ENCODE data around the gene DSN1. TPM values are rescaled to one million over a fixed set of nuclear protein-coding genes. Genes with fewer than 3 reads are reported as not detected.

DSN1 gene
- total and polyA plus RNA-seq, 9 donors: 7.6 to 14.5 (median 10.6) TPM

DNA sequence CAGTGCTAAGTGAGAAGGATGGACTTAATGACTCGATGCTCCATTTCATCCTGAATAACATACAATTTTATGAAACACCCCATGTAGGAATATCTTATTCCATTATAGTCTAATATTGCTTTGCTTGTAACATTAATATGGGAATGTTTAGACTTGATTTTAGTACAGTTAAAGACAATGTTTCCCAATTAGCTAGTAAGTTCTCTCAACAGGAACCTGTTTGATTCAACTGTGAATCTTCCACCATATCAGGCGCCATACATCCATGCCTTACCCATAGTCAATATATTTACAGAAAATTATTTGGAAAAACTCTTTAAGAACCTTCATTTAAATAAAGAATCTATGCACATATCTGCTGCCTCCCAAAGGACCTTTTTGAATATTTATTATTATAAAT lies 31.0 kb downstream of the DSN1 start:
- H3K9me3 ChIP-seq (replicated peaks; ENCODE audit: control insufficient read depth, low read depth, low read length): no peaks in the 10 kb centered on the region
- no peak overlapping the region for H3K27ac ChIP-seq (ENCODE audit: low read length)
- no CpG with 5 or more reads among the region's 2 CpGs for WGBS (ENCODE audit: insufficient coverage)
- H3K4me3 ChIP-seq (ENCODE audit: low read length): no peak overlapping the region
- H3K36me3 ChIP-seq (ENCODE audit: control insufficient read depth, insufficient read depth, low read length): no peaks in the 10 kb centered on the region
- H3K4me1 ChIP-seq (ENCODE audit: control insufficient read depth, insufficient read depth, low read length): peaks cover 17% of the 10 kb centered on the region
- H3K27me3 ChIP-seq (ENCODE audit: control insufficient read depth, insufficient read depth, low read length): no peaks in the 10 kb centered on the region
- DNase-seq: no peak

DNA sequence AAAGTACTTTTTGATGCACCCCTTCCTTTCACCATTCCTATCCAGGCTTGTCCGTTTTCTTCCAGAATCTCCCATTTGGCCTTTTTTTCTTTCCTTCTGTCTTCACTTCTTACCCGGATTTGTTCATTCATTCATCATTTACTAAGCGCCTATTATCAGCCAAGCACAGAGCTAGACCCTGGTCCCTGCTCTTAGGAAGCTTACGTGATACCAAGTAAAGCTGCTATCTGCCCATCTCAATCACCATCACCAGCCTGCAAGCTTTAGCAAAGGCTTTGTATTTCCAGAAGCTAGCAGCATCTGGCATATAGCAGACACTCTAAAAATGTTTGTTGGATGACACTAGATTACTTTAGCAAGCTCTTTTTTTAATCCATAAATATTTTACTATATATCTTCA lies 32.5 kb downstream of the DSN1 start:
- WGBS (ENCODE audit: insufficient coverage): 68% methylated on average over 3 of the region's 4 CpGs
- no peak for DNase-seq
- H3K27me3 ChIP-seq (ENCODE audit: control insufficient read depth, insufficient read depth, low read length): no peaks in the 10 kb centered on the region
- H3K36me3 ChIP-seq (ENCODE audit: control insufficient read depth, insufficient read depth, low read length): no peaks in the 10 kb centered on the region
- no peak overlapping the region for H3K27ac ChIP-seq (ENCODE audit: low read length)
- H3K4me1 ChIP-seq (ENCODE audit: control insufficient read depth, insufficient read depth, low read length): peaks cover 13% of the 10 kb centered on the region
- no peak overlapping the region for H3K4me3 ChIP-seq (ENCODE audit: low read length)
- H3K9me3 ChIP-seq (replicated peaks; ENCODE audit: control insufficient read depth, low read depth, low read length): no peaks in the 10 kb centered on the region

DNA sequence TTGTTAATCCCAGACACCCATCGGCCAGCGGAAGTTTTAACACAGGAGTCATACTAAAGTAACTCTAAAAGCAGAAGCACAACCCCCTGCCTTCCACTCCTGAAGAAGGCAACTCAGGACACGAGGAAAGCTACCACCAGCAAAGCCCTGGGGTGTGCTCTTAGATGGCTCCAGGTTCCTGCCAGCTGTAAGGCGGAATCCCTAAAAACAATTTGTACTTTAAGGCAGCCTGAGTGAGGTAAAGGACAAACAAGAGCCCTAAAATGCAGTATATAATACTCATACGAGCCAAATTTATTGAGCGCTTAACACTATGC lies 36.4 kb downstream of the DSN1 start:
- Histone ChIP-seq H3K4me3 (ENCODE audit: low read length) (no peak overlapping the region), H3K4me1 (ENCODE audit: control insufficient read depth, insufficient read depth, low read length) (peaks cover 2% of the 10 kb centered on the region), H3K27me3 (ENCODE audit: control insufficient read depth, insufficient read depth, low read length) (no peaks in the 10 kb centered on the region), H3K27ac (ENCODE audit: low read length) (no peak overlapping the region), H3K9me3 (replicated peaks; ENCODE audit: control insufficient read depth, low read depth, low read length) (no peaks in the 10 kb centered on the region), H3K36me3 (ENCODE audit: control insufficient read depth, insufficient read depth, low read length) (no peaks in the 10 kb centered on the region)
- 62% methylated on average over 3 of the region's 6 CpGs for WGBS (ENCODE audit: insufficient coverage)
- no peak for DNase-seq

DNA sequence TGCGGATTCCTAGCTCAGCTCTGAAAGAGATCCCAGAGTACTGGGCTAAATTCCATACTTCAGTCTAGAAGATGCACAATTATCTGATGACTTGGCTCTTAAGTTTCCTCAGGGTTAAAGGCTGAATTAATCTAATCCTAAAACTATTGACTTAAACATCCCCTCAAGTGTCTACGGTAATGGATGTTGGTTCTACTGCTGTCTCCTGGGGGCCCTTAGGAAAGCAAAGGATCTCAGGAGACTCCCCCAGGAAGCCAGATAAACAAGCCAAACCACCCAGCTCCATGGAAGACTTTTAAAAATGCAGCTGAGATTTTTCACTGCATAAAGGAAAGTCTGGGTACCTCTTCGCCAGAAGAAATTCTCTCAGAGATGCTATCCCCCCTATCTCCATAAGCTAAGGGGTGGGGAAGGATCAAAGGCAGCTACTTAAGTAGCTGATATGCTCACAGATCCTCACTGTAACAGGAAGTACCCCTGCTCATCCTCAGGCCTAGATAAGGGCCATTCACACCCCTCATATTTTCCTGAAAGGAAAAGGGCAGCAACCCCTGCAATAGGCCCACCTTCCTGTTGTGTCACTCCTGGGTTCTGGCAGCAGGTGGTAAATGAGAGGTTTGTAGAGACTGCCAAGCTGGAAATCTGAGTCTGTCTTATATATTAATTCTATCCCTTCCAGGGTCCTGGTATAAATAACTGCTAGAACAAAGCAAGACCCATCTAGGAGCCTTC lies 36.9 kb downstream of the DSN1 start:
- H3K27me3 ChIP-seq (ENCODE audit: control insufficient read depth, insufficient read depth, low read length): no peaks in the 10 kb centered on the region
- no peaks in the 10 kb centered on the region for H3K9me3 ChIP-seq (replicated peaks; ENCODE audit: control insufficient read depth, low read depth, low read length)
- H3K4me1 ChIP-seq (ENCODE audit: control insufficient read depth, insufficient read depth, low read length): peaks cover 2% of the 10 kb centered on the region
- no peak overlapping the region for H3K27ac ChIP-seq (ENCODE audit: low read length)
- H3K36me3 ChIP-seq (ENCODE audit: control insufficient read depth, insufficient read depth, low read length): no peaks in the 10 kb centered on the region
- 80% methylated on average over 1 of the region's 3 CpGs for WGBS (ENCODE audit: insufficient coverage)
- no peak overlapping the region for H3K4me3 ChIP-seq (ENCODE audit: low read length)
- DNase-seq: no peak

DNA sequence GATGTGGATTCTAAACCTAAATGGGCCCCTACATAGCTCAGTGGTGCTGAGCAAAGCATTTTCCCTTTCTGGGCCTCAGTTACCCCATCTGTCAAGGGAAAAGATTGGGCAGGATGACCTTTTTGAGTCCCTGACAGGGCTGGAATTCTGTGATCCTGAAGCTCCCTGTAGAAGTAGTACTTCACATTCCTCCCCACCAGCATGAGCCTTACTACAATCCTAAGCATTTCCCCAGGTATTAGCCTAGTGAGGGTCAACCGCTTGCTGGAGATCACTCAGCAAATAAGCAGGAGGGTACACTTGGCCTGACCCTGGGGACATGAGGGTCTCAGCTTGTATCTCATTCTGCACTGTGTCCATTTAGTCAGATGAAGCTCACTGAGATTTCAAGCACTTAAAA lies 41.1 kb downstream of the DSN1 start:
- Histone ChIP-seq H3K27ac (ENCODE audit: low read length) (no peak overlapping the region), H3K36me3 (ENCODE audit: control insufficient read depth, insufficient read depth, low read length) (no peaks in the 10 kb centered on the region), H3K9me3 (replicated peaks; ENCODE audit: control insufficient read depth, low read depth, low read length) (no peaks in the 10 kb centered on the region), H3K4me1 (ENCODE audit: control insufficient read depth, insufficient read depth, low read length) (peaks cover 2% of the 10 kb centered on the region), H3K4me3 (ENCODE audit: low read length) (no peak overlapping the region), H3K27me3 (ENCODE audit: control insufficient read depth, insufficient read depth, low read length) (no peaks in the 10 kb centered on the region)
- no peak for DNase-seq
- 100% methylated on average over 1 of the region's 1 CpG for WGBS (ENCODE audit: insufficient coverage)

DNA sequence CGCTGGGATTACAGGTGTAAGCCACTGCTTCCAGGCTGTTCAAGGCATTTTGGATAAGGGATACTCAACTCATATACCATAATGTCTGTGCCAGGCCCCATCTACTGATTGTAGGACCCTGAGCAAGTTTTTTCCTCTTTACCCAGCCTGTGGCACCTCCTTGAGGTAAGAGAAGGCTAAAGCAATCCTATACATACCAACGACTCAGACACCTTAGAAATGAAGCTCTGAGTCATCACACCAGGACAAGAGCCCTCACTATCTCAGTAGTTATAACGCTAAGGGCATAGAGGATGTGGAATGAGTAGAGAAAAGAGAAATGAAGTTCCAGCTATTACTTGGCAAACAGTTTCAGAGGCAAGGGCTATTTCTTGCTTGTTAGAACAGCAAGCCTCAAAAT lies 44.6 kb downstream of the DSN1 start:
- Histone ChIP-seq H3K36me3 (ENCODE audit: control insufficient read depth, insufficient read depth, low read length) (no peaks in the 10 kb centered on the region), H3K9me3 (replicated peaks; ENCODE audit: control insufficient read depth, low read depth, low read length) (no peaks in the 10 kb centered on the region), H3K4me1 (ENCODE audit: control insufficient read depth, insufficient read depth, low read length) (no peaks in the 10 kb centered on the region), H3K27ac (ENCODE audit: low read length) (no peak overlapping the region), H3K4me3 (ENCODE audit: low read length) (no peak overlapping the region), H3K27me3 (ENCODE audit: control insufficient read depth, insufficient read depth, low read length) (no peaks in the 10 kb centered on the region)
- WGBS (ENCODE audit: insufficient coverage): no CpG with 5 or more reads among the region's 3 CpGs
- no peak for DNase-seq

DNA sequence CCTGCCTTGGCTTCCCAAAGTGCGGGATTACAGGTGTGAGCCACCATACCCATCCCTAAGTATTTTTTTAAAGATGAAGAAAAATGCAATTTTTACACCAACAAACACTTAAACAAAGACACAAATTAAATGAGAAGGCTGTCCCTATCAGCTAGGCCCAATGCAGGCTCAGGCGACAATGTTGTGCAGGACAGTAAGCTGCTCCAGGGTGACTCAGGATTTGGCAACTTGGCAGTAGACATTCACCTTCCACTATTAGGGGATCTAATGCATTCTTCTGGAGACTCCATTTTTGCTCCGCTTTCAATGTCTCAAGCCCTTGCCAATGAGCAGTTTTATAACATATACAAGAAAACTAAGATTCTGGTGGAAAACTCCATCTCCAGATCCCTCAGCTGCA lies 47.4 kb downstream of the DSN1 start:
- 78% methylated on average over 1 of the region's 3 CpGs for WGBS (ENCODE audit: insufficient coverage)
- H3K36me3 ChIP-seq (ENCODE audit: control insufficient read depth, insufficient read depth, low read length): no peaks in the 10 kb centered on the region
- no peaks in the 10 kb centered on the region for H3K27me3 ChIP-seq (ENCODE audit: control insufficient read depth, insufficient read depth, low read length)
- no peaks in the 10 kb centered on the region for H3K4me1 ChIP-seq (ENCODE audit: control insufficient read depth, insufficient read depth, low read length)
- H3K27ac ChIP-seq (ENCODE audit: low read length): no peak overlapping the region
- H3K9me3 ChIP-seq (replicated peaks; ENCODE audit: control insufficient read depth, low read depth, low read length): no peaks in the 10 kb centered on the region
- DNase-seq: no peak
- no peak overlapping the region for H3K4me3 ChIP-seq (ENCODE audit: low read length)

DNA sequence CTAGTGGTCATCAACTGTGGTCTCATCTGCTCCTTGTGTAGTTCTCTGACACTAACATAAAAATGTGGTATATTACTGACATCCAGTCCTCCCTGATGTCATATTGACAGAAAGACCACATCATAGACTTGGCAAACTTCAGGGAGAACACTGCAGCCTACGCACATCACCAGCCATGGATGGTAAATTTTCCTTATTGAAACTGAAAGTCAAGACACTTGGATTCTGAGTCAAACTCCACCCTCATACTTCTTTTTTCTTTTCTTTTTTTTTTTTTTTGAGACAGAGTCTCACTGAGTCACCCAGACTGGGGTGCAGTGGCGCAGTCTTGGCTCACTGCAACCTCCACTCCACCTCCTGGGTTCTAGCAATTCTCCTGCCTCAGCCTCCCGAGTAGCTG lies 53.1 kb downstream of the DSN1 start:
- Histone ChIP-seq H3K4me1 (ENCODE audit: control insufficient read depth, insufficient read depth, low read length) (no peaks in the 10 kb centered on the region), H3K27ac (ENCODE audit: low read length) (no peak overlapping the region), H3K9me3 (replicated peaks; ENCODE audit: control insufficient read depth, low read depth, low read length) (no peaks in the 10 kb centered on the region), H3K4me3 (ENCODE audit: low read length) (no peak overlapping the region), H3K27me3 (ENCODE audit: control insufficient read depth, insufficient read depth, low read length) (no peaks in the 10 kb centered on the region), H3K36me3 (ENCODE audit: control insufficient read depth, insufficient read depth, low read length) (peaks cover 9% of the 10 kb centered on the region)
- WGBS (ENCODE audit: insufficient coverage): 80% methylated on average over 2 of the region's 3 CpGs
- no peak for DNase-seq

DNA sequence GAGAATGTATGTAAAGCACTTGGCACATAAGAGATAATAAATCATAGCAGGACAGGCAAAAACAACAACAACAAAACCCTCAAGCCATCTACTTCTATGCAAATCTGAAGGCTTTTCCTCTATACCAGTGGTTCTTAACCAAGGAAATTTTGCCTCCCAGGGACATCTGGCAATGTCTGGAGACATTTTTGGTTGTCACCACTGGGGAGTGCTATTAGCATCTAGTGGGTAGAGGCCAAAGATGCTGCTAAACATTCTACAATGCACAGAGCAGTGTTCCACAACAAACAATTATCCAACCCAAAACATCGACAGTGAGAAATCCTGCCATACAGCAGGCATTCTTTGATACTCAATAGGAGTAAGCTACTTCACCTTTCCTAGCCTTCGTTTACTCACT lies 55.9 kb downstream of the DSN1 start:
- WGBS (ENCODE audit: insufficient coverage): no CpG with 5 or more reads among the region's 2 CpGs
- Histone ChIP-seq H3K27me3 (ENCODE audit: control insufficient read depth, insufficient read depth, low read length) (no peaks in the 10 kb centered on the region), H3K9me3 (replicated peaks; ENCODE audit: control insufficient read depth, low read depth, low read length) (no peaks in the 10 kb centered on the region), H3K4me1 (ENCODE audit: control insufficient read depth, insufficient read depth, low read length) (no peaks in the 10 kb centered on the region), H3K4me3 (ENCODE audit: low read length) (no peak overlapping the region), H3K27ac (ENCODE audit: low read length) (no peak overlapping the region), H3K36me3 (ENCODE audit: control insufficient read depth, insufficient read depth, low read length) (peaks cover 10% of the 10 kb centered on the region)
- DNase-seq: peak; percentile 13

DNA sequence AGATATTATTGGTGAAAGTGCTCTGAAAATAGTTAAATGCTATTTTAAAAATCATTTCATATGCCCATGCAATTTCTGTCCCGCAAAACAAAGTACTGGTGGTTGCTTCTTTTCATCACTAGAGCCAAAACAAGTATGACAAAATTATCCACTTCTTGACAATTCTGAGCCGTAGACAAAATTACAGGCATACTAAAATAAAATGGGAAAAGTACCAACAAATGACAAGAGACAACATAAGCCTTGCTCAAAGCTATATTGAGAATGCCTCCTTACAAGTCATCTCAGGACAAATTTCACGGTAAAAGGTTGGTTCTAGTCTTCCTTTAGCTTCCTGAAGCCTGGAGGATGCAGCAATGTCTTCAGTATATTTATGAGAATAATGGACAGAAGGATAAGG lies 56.5 kb downstream of the DSN1 start:
- no peaks in the 10 kb centered on the region for H3K27me3 ChIP-seq (ENCODE audit: control insufficient read depth, insufficient read depth, low read length)
- H3K4me1 ChIP-seq (ENCODE audit: control insufficient read depth, insufficient read depth, low read length): no peaks in the 10 kb centered on the region
- peaks cover 10% of the 10 kb centered on the region for H3K36me3 ChIP-seq (ENCODE audit: control insufficient read depth, insufficient read depth, low read length)
- no peak overlapping the region for H3K27ac ChIP-seq (ENCODE audit: low read length)
- no peak for DNase-seq
- no peak overlapping the region for H3K4me3 ChIP-seq (ENCODE audit: low read length)
- no peaks in the 10 kb centered on the region for H3K9me3 ChIP-seq (replicated peaks; ENCODE audit: control insufficient read depth, low read depth, low read length)
- WGBS (ENCODE audit: insufficient coverage): no CpG with 5 or more reads among the region's 3 CpGs

DNA sequence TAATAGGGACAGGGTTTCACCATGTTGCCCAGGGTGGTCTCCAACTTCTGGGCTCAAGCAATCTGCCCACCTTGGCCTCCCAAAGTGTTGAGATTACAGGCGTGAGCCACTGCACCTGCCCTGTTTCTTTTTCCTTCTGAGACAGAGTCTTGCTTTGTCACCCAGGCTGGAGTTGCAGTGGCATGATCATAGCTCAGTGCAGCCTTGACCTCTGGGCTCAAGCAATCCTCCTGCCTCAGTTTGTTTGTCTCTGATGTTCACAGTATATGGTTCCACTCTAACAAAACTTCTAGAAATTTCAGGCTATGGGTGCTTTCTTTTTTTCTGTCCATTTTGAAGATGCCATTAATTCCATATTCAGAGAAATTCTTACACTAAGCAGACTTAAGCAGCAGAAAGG lies 60.8 kb downstream of the DSN1 start:
- Histone ChIP-seq H3K9me3 (replicated peaks; ENCODE audit: control insufficient read depth, low read depth, low read length) (no peaks in the 10 kb centered on the region), H3K4me3 (ENCODE audit: low read length) (no peak overlapping the region), H3K4me1 (ENCODE audit: control insufficient read depth, insufficient read depth, low read length) (no peaks in the 10 kb centered on the region), H3K27me3 (ENCODE audit: control insufficient read depth, insufficient read depth, low read length) (no peaks in the 10 kb centered on the region), H3K36me3 (ENCODE audit: control insufficient read depth, insufficient read depth, low read length) (peaks cover 3% of the 10 kb centered on the region), H3K27ac (ENCODE audit: low read length) (no peak overlapping the region)
- no peak for DNase-seq
- WGBS (ENCODE audit: insufficient coverage): 91% methylated on average over 1 of the region's 1 CpG

Data from muscle of leg (tissue), 11 donors.